SK-N-SH (cell line): Measurements from ENCODE around the gene PCMT1. TPM values are rescaled to one million over a fixed set of nuclear protein-coding genes. Genes with fewer than 3 reads are reported as not detected.
A peak's percentile ranks its signal among the peaks of the same experiment; 100 is the strongest.
"Not testable (repeated sequence)": the region's sequence is repeated elsewhere in the genome, so short reads cannot be mapped to it uniquely, and the experiment has no call there.

Source experiments
- CTCF ChIA-PET: fragments of 300-600, 350-600 bp; formaldehyde crosslinking; extraction: SDS; loops from one replicate; lab custom pipeline; 2021; lab: Yijun Ruan, JAX
- POLR2A ChIA-PET: fragments of 350-600 bp; sonication (Branson Sonifier 250); formaldehyde crosslinking; extraction: SDS; loops from one replicate; lab custom pipeline; 2020; ENCODE audit warnings: antibody characterized with exemption, inconsistent platforms; lab: Yijun Ruan, JAX
- DNase-seq: peaks from one replicate; pipeline ENCODE4 v3.0.0; 2012
- H2AFZ ChIP-seq: fragments of 200-600 bp; sonication (generic); 2 replicates; pipeline ENCODE4 v1.8.1; 2016; ENCODE audit warnings: antibody characterized with exemption, mild to moderate bottlenecking, low read depth
- H3F3A ChIP-seq: fragments of 200-600 bp; sonication (generic); replicated peaks from 2 replicates; pipeline ENCODE3; 2016; ENCODE audit warnings: antibody characterized with exemption, mild to moderate bottlenecking; ENCODE audit not compliant: insufficient read depth
- H3K27ac ChIP-seq, 2 experiments: fragments of 200-500 bp in 1 of 2; fragments of 200-600 bp in 1 of 2; sonication (Bioruptor generic) in 1 of 2; sonication (generic), shearing (Covaris generic) in 1 of 2; 2 replicates each; pipeline versions ENCODE4 v1.5.1 to v1.6.1; 2014 to 2016; ENCODE audit warnings: low read depth in 2 of 2, inconsistent platforms in 1 of 2, low read length in 1 of 2, mild to moderate bottlenecking in 1 of 2, mixed read lengths in 1 of 2
- H3K27me3 ChIP-seq: fragments of 200-600 bp; sonication (generic), shearing (Covaris generic); 2 replicates; pipeline ENCODE4 v1.6.1; 2016; ENCODE audit warnings: mixed run types; ENCODE audit not compliant: insufficient read depth
- H3K36me3 ChIP-seq, 2 experiments: fragments of 200-500 bp in 1 of 2; fragments of 200-600 bp in 1 of 2; sonication (Bioruptor generic) in 1 of 2; sonication (generic) in 1 of 2; replicated peaks in 1 of 2; 2 replicates each; pipeline versions ENCODE3 to v1.5.1; 2014 to 2016; ENCODE audit warnings: low read length in 1 of 2, mild to moderate bottlenecking in 1 of 2; ENCODE audit not compliant: insufficient read depth in 2 of 2, control insufficient read depth in 1 of 2
- H3K4me1 ChIP-seq, 2 experiments: fragments of 200-500 bp in 1 of 2; fragments of 200-600 bp in 1 of 2; sonication (Bioruptor generic) in 1 of 2; sonication (generic), shearing (Covaris generic) in 1 of 2; 2 replicates each; pipeline versions ENCODE4 v1.5.1 to v1.6.1; 2014 to 2016; ENCODE audit warnings: low read depth in 1 of 2, low read length in 1 of 2, mixed run types in 1 of 2; ENCODE audit not compliant: insufficient read depth in 2 of 2, control insufficient read depth in 1 of 2
- H3K4me2 ChIP-seq: fragments of 200-600 bp; sonication (generic), shearing (Covaris generic); 2 replicates; pipeline ENCODE4 v1.6.1; 2017; ENCODE audit warnings: mixed run types
- H3K4me3 ChIP-seq, 2 experiments: fragments of 200-500 bp in 1 of 2; fragments of 200-600 bp in 1 of 2; sonication (Bioruptor generic) in 1 of 2; sonication (generic), shearing (Covaris generic) in 1 of 2; 2 replicates each; pipeline versions ENCODE4 v1.5.1 to v1.8.1; 2014 to 2016; ENCODE audit warnings: low read depth in 2 of 2, inconsistent platforms in 1 of 2, low read length in 1 of 2, mild to moderate bottlenecking in 1 of 2, mixed read lengths in 1 of 2, moderate library complexity in 1 of 2
- H3K79me2 ChIP-seq: fragments of 200-600 bp; sonication (generic); 2 replicates; pipeline ENCODE4 v1.8.1; 2017; ENCODE audit warnings: mild to moderate bottlenecking; ENCODE audit not compliant: insufficient read depth
- H3K9ac ChIP-seq: fragments of 200-600 bp; sonication (generic); 2 replicates; pipeline ENCODE4 v1.6.1; 2017; ENCODE audit warnings: mixed run types
- H3K9me2 ChIP-seq: fragments of 200-600 bp; sonication (generic); 2 replicates; pipeline ENCODE4 v1.6.1; 2017; ENCODE audit warnings: mixed run types
- H3K9me3 ChIP-seq: fragments of 200-600 bp; sonication (generic); 2 replicates; pipeline ENCODE4 v1.6.1; 2017; ENCODE audit warnings: mixed run types, mild to moderate bottlenecking, moderate library complexity
- H4K20me1 ChIP-seq: fragments of 200-600 bp; sonication (generic); 2 replicates; pipeline ENCODE4 v1.6.1; 2017; ENCODE audit warnings: mild to moderate bottlenecking, mixed run types; ENCODE audit not compliant: insufficient read depth
- ELF1 ChIP-seq: IDR thresholded peaks from 2 replicates; pipeline ENCODE4 v1.4.0; 2012
- FOSL2 ChIP-seq: IDR thresholded peaks from 2 replicates; pipeline ENCODE4 v1.4.0; 2012; ENCODE audit warnings: low read depth, mild to moderate bottlenecking, moderate library complexity, borderline replicate concordance
- WGBS: methylation state at CpG from one replicate; pipeline ENCODE4 v1.1.6; 2017; ENCODE audit warnings: low lambda C conversion rate; 5-methylcytosine and 5-hydroxymethylcytosine counted together
- polyA plus RNA-seq, 3 experiments: library from polyadenylated mRNA; depleted of rRNA; stranded (reverse); fragments of >200 nt; gene quantifications; 2 replicates each; pipeline ENCODE4 v1.2.3, GENCODE V29; 2012
- TF ChIP-seq, protein P1 (sequence below): fragments of 200-600 bp; sonication (generic); IDR thresholded peaks from 2 replicates; pipeline ENCODE4 v1.6.1; 2017; ENCODE audit warnings: antibody characterized with exemption, mild to moderate bottlenecking, moderate library complexity
- TF ChIP-seq, protein P2 (sequence below): IDR thresholded peaks from 2 replicates; pipeline ENCODE4 v1.6.1; 2012; ENCODE audit warnings: mild to moderate bottlenecking, low read depth, low read length, moderate library complexity

PCMT1 gene
- polyA plus RNA-seq, 1 of the 3 experiments (the other 2 are of a cell fraction), result 190 TPM

GRCh38 chr6:149751239-149751638 lies 1.7 kb downstream of the PCMT1 start:
- WGBS, result 78% methylated on average over 8 of the region's 8 CpGs
- H3K9me2 ChIP-seq, result no peaks in the 10 kb centered on the region
- TF ChIP-seq FOSL2, result no peak
- TF ChIP-seq, protein P1, sequence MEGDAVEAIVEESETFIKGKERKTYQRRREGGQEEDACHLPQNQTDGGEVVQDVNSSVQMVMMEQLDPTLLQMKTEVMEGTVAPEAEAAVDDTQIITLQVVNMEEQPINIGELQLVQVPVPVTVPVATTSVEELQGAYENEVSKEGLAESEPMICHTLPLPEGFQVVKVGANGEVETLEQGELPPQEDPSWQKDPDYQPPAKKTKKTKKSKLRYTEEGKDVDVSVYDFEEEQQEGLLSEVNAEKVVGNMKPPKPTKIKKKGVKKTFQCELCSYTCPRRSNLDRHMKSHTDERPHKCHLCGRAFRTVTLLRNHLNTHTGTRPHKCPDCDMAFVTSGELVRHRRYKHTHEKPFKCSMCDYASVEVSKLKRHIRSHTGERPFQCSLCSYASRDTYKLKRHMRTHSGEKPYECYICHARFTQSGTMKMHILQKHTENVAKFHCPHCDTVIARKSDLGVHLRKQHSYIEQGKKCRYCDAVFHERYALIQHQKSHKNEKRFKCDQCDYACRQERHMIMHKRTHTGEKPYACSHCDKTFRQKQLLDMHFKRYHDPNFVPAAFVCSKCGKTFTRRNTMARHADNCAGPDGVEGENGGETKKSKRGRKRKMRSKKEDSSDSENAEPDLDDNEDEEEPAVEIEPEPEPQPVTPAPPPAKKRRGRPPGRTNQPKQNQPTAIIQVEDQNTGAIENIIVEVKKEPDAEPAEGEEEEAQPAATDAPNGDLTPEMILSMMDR, result no peak
- no peak for TF ChIP-seq ELF1
- H3K9ac ChIP-seq, result peak overlapping the region; percentile 80; the same call in 1 of the 2 replicates
- no peaks in the 10 kb centered on the region for H3K36me3 ChIP-seq
- H3K27ac ChIP-seq, result peak overlapping the region in 1 of 2 experiments; percentile 70; a peak in 1 of 4 replicates
- peak overlapping the region; percentile 85 to 98; a peak in 3 of 4 replicates for H3K4me3 ChIP-seq
- POLR2A ChIA-PET, result interaction anchor here (0.6 kb wide), 2 partner anchors 65 to 119 kb away, joined by 4 read pairs; no protein-coding TSS in a partner anchor
- peaks cover 17% of the 10 kb centered on the region for H3F3A ChIP-seq
- no peak overlapping the region for H2AFZ ChIP-seq
- CTCF ChIA-PET, result interaction anchor here (0.6 kb wide), 1 partner anchor 13 kb away, joined by 3 read pairs; no protein-coding TSS in a partner anchor
- no peaks in the 10 kb centered on the region for H3K9me3 ChIP-seq
- H3K4me1 ChIP-seq, result peaks cover 0 to 2% of the 10 kb centered on the region in 2 experiments; a peak in 1 of 4 replicates
- H3K79me2 ChIP-seq, result peaks cover 67% of the 10 kb centered on the region
- no peak for DNase-seq
- peaks cover 28% of the 10 kb centered on the region; the same call in 1 of the 2 replicates for H4K20me1 ChIP-seq
- H3K4me2 ChIP-seq, result peak overlapping the region; percentile 89
- no peaks in the 10 kb centered on the region for H3K27me3 ChIP-seq

- H3K9me2 ChIP-seq, POLR2A ChIA-PET, H3K4me1 ChIP-seq, DNase-seq, H3K9me3 ChIP-seq, H3K4me2 ChIP-seq, H3K27me3 ChIP-seq, H3K36me3 ChIP-seq, H3K4me3 ChIP-seq, H3K9ac ChIP-seq, H3K27ac ChIP-seq, H2AFZ ChIP-seq: not testable (repeated sequence)
- peaks cover 28% of the 10 kb centered on the region; the same call in 1 of the 2 replicates for H4K20me1 ChIP-seq
- H3K79me2 ChIP-seq, result peaks cover 73% of the 10 kb centered on the region
- H3F3A ChIP-seq, result peaks cover 17% of the 10 kb centered on the region
- CTCF ChIA-PET, result interaction anchor here (0.6 kb wide), 1 partner anchor 12 kb away, joined by 3 read pairs; no protein-coding TSS in a partner anchor
- 96% methylated on average over 4 of the region's 5 CpGs for WGBS
These were observed 2.4 kb downstream of the PCMT1 start for GRCh38 chr6:149751920-149752319.

DNA sequence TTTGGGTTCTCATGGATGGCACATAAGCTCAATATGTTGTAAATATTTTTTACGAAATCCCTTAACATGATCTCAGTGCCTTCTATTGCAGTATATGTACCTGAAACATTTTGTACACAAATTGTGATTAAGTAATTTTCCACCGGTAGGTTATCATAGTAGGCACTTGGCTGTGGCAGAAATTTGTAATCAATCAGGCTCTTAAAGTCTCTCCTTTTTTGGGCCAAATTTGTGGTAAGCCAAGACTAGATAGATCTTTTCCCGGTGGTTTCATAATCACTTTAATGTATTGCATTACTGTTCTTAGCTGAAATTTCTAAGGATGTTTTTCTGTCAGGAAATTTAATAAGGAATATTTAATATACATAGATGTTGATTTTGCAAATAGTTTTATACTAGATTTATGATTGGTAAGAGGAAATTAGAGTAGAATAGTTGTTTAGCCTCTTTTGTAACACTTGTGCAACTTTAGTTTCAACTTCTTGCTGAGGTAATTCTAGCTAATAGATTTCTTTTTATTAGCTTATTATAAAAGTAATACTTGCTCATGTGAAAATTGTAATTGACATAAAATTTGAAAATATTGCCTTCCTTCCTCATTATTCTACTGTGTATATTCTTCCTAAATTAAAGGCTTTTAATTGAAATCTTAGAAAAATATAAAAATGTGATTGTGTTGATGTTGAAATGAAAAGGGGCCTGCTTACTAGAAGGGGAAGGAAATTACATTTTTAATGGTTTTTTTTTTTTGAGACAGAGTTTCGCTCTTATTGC lies 3.2 kb downstream of the PCMT1 start:
- no peak overlapping the region for H3K4me3 ChIP-seq
- H2AFZ ChIP-seq, result no peak overlapping the region
- H3K9ac ChIP-seq, result no peak overlapping the region
- no peaks in the 10 kb centered on the region for H3K36me3 ChIP-seq
- H3K79me2 ChIP-seq, result peaks cover 82% of the 10 kb centered on the region
- H4K20me1 ChIP-seq, result peaks cover 28% of the 10 kb centered on the region; the same call in 1 of the 2 replicates
- no peak overlapping the region for H3K27ac ChIP-seq
- TF ChIP-seq, protein P2, sequence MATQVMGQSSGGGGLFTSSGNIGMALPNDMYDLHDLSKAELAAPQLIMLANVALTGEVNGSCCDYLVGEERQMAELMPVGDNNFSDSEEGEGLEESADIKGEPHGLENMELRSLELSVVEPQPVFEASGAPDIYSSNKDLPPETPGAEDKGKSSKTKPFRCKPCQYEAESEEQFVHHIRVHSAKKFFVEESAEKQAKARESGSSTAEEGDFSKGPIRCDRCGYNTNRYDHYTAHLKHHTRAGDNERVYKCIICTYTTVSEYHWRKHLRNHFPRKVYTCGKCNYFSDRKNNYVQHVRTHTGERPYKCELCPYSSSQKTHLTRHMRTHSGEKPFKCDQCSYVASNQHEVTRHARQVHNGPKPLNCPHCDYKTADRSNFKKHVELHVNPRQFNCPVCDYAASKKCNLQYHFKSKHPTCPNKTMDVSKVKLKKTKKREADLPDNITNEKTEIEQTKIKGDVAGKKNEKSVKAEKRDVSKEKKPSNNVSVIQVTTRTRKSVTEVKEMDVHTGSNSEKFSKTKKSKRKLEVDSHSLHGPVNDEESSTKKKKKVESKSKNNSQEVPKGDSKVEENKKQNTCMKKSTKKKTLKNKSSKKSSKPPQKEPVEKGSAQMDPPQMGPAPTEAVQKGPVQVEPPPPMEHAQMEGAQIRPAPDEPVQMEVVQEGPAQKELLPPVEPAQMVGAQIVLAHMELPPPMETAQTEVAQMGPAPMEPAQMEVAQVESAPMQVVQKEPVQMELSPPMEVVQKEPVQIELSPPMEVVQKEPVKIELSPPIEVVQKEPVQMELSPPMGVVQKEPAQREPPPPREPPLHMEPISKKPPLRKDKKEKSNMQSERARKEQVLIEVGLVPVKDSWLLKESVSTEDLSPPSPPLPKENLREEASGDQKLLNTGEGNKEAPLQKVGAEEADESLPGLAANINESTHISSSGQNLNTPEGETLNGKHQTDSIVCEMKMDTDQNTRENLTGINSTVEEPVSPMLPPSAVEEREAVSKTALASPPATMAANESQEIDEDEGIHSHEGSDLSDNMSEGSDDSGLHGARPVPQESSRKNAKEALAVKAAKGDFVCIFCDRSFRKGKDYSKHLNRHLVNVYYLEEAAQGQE, result no peak
- H3K4me2 ChIP-seq, result no peak overlapping the region
- peaks cover 14% of the 10 kb centered on the region for H3F3A ChIP-seq
- no peaks in the 10 kb centered on the region; a peak in 1 of 4 replicates for H3K4me1 ChIP-seq
- ChIA-PET CTCF (no interaction called here), POLR2A (no interaction called here)
- 85% methylated on average over 4 of the region's 4 CpGs for WGBS
- no peak for DNase-seq
- H3K9me3 ChIP-seq, result no peaks in the 10 kb centered on the region
- H3K9me2 ChIP-seq, result no peaks in the 10 kb centered on the region
- H3K27me3 ChIP-seq, result no peaks in the 10 kb centered on the region

DNA sequence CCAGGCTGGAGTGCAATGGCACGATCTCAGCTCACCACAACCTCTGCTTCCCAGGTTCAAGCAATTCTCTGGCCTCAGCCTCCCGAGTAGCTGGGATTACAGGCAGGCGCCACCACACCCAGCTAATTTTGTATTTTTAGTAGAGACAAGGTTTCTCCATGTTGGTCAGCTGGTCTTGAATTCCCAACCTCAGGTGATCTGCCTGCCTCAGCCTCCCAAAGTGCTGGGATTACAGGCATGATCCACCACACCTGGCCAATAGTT lies 3.8 kb downstream of the PCMT1 start:
- H2AFZ ChIP-seq, H3K27me3 ChIP-seq, POLR2A ChIA-PET, H3F3A ChIP-seq, H3K4me1 ChIP-seq, H3K4me2 ChIP-seq, H3K36me3 ChIP-seq, H3K9ac ChIP-seq, H3K27ac ChIP-seq, H3K4me3 ChIP-seq, H3K9me3 ChIP-seq, CTCF ChIA-PET, H3K9me2 ChIP-seq, DNase-seq: not testable (repeated sequence)
- WGBS, result 96% methylated on average over 3 of the region's 3 CpGs
- Histone ChIP-seq H3K79me2 (peaks cover 85% of the 10 kb centered on the region), H4K20me1 (peaks cover 28% of the 10 kb centered on the region; the same call in 1 of the 2 replicates)
